Activated naive CD8-positive, alpha-beta T cell treated with anti-CD3 and anti-CD28 coated beads, Interleukin-2, amount 10 ng/mL, durations not matched to agents 7 days and 5 days (primary cell): ENCODE data around the gene BCAP29. TPM values are rescaled to one million over a fixed set of nuclear protein-coding genes. Genes with fewer than 3 reads are reported as not detected.

Source experiments
- total RNA-seq, 2 experiments: library from RNA; stranded (reverse); gene quantifications; one replicate each; pipeline ENCODE4 v1.2.3, GENCODE V29; 2021

BCAP29 gene
- total RNA-seq, 2 experiments from 2014 or later = 25.2 to 32.6 TPM

Other genes with a start within 250 kb of the BCAP29 start
- gene GPR22, start 110.2 kb upstream of the BCAP29 start, total RNA-seq = not detected
- gene COG5, start 16.3 kb upstream of the BCAP29 start, total RNA-seq = 10 to 100 TPM; 51.0 to 56.2 TPM
- gene DUS4L, start 16.3 kb upstream of the BCAP29 start, total RNA-seq = 10 to 100 TPM; 10.1 to 11.8 TPM
- under 1 TPM; 0.17 to 0.97 TPM for gene SLC26A4, start 80.6 kb downstream of the BCAP29 start, total RNA-seq
- 10 to 100 TPM; 52.1 to 57.0 TPM for gene CBLL1, start 163.9 kb downstream of the BCAP29 start, total RNA-seq
- not detected for gene SLC26A3, start 223.0 kb downstream of the BCAP29 start, total RNA-seq